HepG2 (cell line): ENCODE data around the gene YIPF2. TPM values are rescaled to one million over a fixed set of nuclear protein-coding genes. Genes with fewer than 3 reads are reported as not detected.

Experiments used
- ATM ChIP-seq: fragments of 450-650 bp; IDR thresholded peaks from 2 replicates; pipeline ENCODE4 v1.7.1; 2017; ENCODE audit warnings: mild to moderate bottlenecking, borderline replicate concordance
- KMT2A ChIP-seq: sonication (generic); formaldehyde crosslinking; IDR thresholded peaks from 2 replicates; pipeline ENCODE4 v1.4.0; 2020; ENCODE audit warnings: missing genetic modification reagents
- RBAK ChIP-seq: sonication (generic); formaldehyde crosslinking; IDR thresholded peaks from 2 replicates; pipeline ENCODE4 v1.5.1; 2020; ENCODE audit warnings: mild to moderate bottlenecking, missing genetic modification reagents
- RFXANK ChIP-seq: IDR thresholded peaks from 2 replicates; pipeline ENCODE4 v1.6.1; 2016
- SOX13 ChIP-seq, 3 experiments: fragments of 450-650 bp in 1 of 3; sonication (generic) in 1 of 3; formaldehyde crosslinking in 1 of 3; IDR thresholded peaks in 2 of 3; conservative IDR thresholded peaks in 1 of 3; 2 replicates each; pipeline versions ENCODE4 v1.5.0 to v1.6.1; 2016 to 2020; ENCODE audit warnings: antibody characterized with exemption in 1 of 3, mild to moderate bottlenecking in 1 of 3, missing compliant biosample characterization in 1 of 3, missing genetic modification reagents in 1 of 3, moderate library complexity in 1 of 3
- SPEN ChIP-seq: sonication (generic); formaldehyde crosslinking; IDR thresholded peaks from 2 replicates; pipeline ENCODE4 v1.5.1; 2020; ENCODE audit warnings: low read depth, mild to moderate bottlenecking, missing genetic modification reagents
- ZNF326 ChIP-seq: sonication (generic); formaldehyde crosslinking; IDR thresholded peaks from 2 replicates; pipeline ENCODE4 v1.4.0; 2020; ENCODE audit warnings: missing genetic modification reagents, borderline replicate concordance
- ZNF329 ChIP-seq: sonication (generic); formaldehyde crosslinking; IDR thresholded peaks from 2 replicates; pipeline ENCODE4 v1.9.0; 2021; ENCODE audit warnings: low read depth, mild to moderate bottlenecking, missing genetic modification reagents
- ZNF331 ChIP-seq: sonication (generic); formaldehyde crosslinking; IDR thresholded peaks from 2 replicates; pipeline ENCODE4 v1.4.0; 2020; ENCODE audit warnings: missing genetic modification reagents
- ZNF484 ChIP-seq: sonication (generic); formaldehyde crosslinking; IDR thresholded peaks from 2 replicates; pipeline ENCODE4 v1.5.1; 2020; ENCODE audit warnings: mild to moderate bottlenecking, low read depth, missing genetic modification reagents, borderline replicate concordance
- ZNF547 ChIP-seq: sonication (generic); formaldehyde crosslinking; IDR thresholded peaks from 2 replicates; pipeline ENCODE4 v1.5.1; 2020; ENCODE audit warnings: mild to moderate bottlenecking, missing genetic modification reagents
- ZNF75D ChIP-seq: sonication (generic); formaldehyde crosslinking; IDR thresholded peaks from 2 replicates; pipeline ENCODE4 v1.8.1; 2023; ENCODE audit warnings: missing genetic modification reagents, mild to moderate bottlenecking, borderline replicate concordance
- polyA plus RNA-seq, 8 experiments: library from polyadenylated mRNA; depleted of rRNA in 3 of 8; stranded (reverse) in 7 of 8; unstranded in 1 of 8; fragments of >200 nt; fragmentation: Illumina TruSeq in 4 of 8; extraction: Trizol in 4 of 8; gene quantifications; 2 replicates each; pipeline versions ENCODE4 v1.2.1 to v1.2.3, GENCODE V29; 2011 to 2016; ENCODE audit warnings: low read depth in 4 of 8, missing spikeins in 1 of 8, mixed read lengths in 1 of 8; ENCODE audit not compliant: insufficient read depth in 1 of 8
- total RNA-seq, 5 experiments: library from RNA; depleted of rRNA; stranded (reverse); fragments of >200 nt; fragmentation: Illumina TruSeq; extraction: Trizol; gene quantifications; 2 replicates each; pipeline ENCODE4 v1.2.3, GENCODE V29; 2016; ENCODE audit warnings: low read depth in 1 of 5
- TF ChIP-seq, protein P1 (sequence below), 2 experiments: sonication (generic) in 1 of 2; formaldehyde crosslinking in 1 of 2; IDR thresholded peaks; 2 replicates each; pipeline versions ENCODE4 v1.6.1 to v1.9.0; 2014 to 2022; ENCODE audit warnings: antibody characterized with exemption in 1 of 2, borderline replicate concordance in 1 of 2, inconsistent platforms in 1 of 2, low read depth in 1 of 2, missing genetic modification reagents in 1 of 2
- TF ChIP-seq, protein P2 (sequence below): sonication (generic); formaldehyde crosslinking; IDR thresholded peaks from 2 replicates; pipeline ENCODE4 v1.8.1; 2023; ENCODE audit warnings: missing genetic modification reagents, mild to moderate bottlenecking, borderline replicate concordance
- TF ChIP-seq, protein P3 (sequence below): sonication (generic); IDR thresholded peaks from 2 replicates; pipeline ENCODE4 v1.6.1; 2016; ENCODE audit warnings: low read depth, borderline replicate concordance
- TF ChIP-seq, protein P4 (sequence below): sonication (generic); formaldehyde crosslinking; IDR thresholded peaks from 2 replicates; pipeline ENCODE4 v1.4.0; 2020; ENCODE audit warnings: mild to moderate bottlenecking, missing genetic modification reagents, borderline replicate concordance

Gene YIPF2
- total and polyA plus RNA-seq, 2 of the 13 experiments (the other 11 are each of a cell fraction or from before 2014, with no cell fraction given): 37.3 to 53.2 TPM

DNA sequence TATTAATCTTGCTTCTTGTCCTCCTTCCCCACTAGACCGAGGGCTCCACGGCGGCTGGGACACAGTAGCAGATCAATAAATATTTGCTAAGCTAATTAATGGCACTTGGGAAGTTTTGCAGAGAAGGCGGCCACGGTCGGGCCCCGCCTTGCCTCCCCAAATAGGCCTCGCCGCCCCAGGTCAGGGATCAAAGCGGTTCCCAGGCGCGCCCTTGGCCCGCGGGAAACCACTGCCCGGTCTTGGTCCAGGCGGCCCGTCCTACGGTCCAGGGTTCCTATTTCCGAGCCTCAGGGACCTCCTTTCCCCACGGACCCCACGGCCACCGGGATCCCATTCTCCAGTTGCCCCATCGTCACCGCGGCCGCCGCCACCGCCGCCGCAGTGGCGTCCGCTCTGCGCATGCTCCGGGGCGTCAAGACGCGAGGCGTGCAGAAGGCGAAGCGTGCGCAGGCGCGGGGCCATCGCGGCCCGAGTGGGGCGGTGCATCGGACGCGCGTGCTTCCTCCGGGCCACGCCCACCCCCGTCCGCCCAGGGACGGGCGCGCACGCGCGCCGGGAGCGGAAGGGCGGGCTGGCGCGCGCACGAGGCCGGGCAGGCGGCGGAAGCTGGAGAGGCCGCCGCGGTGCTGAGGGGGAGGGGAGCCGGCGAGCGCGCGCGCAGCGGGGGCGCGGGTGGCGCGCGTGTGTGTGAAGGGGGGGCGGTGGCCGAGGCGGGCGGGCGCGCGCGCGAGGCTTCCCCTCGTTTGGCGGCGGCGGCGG is 32.1 kb upstream of the YIPF2 start, which contains the start of gene SMARCA4 (continued):
- TF ChIP-seq, protein P1, sequence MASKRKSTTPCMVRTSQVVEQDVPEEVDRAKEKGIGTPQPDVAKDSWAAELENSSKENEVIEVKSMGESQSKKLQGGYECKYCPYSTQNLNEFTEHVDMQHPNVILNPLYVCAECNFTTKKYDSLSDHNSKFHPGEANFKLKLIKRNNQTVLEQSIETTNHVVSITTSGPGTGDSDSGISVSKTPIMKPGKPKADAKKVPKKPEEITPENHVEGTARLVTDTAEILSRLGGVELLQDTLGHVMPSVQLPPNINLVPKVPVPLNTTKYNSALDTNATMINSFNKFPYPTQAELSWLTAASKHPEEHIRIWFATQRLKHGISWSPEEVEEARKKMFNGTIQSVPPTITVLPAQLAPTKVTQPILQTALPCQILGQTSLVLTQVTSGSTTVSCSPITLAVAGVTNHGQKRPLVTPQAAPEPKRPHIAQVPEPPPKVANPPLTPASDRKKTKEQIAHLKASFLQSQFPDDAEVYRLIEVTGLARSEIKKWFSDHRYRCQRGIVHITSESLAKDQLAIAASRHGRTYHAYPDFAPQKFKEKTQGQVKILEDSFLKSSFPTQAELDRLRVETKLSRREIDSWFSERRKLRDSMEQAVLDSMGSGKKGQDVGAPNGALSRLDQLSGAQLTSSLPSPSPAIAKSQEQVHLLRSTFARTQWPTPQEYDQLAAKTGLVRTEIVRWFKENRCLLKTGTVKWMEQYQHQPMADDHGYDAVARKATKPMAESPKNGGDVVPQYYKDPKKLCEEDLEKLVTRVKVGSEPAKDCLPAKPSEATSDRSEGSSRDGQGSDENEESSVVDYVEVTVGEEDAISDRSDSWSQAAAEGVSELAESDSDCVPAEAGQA (IDR thresholded peaks at IDR 0.05; ENCODE audit: low read depth): no peak
- TF ChIP-seq, protein P1 (CRISPR knock-in tag; IDR thresholded peaks at IDR 0.05; ENCODE audit: borderline replicate concordance): no peak
- no peak for TF ChIP-seq RFXANK
- TF ChIP-seq SOX13 (IDR thresholded peaks at IDR 0.05): no peak
- no peak for TF ChIP-seq SOX13 (CRISPR knock-in tag; conservative IDR thresholded peaks at IDR 0.05 in 1 of 2, IDR thresholded peaks at IDR 0.05 in 1 of 2)
- TF ChIP-seq, protein P2, sequence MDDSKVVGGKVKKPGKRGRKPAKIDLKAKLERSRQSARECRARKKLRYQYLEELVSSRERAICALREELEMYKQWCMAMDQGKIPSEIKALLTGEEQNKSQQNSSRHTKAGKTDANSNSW (CRISPR knock-in tag): no peak
- no peak for TF ChIP-seq RBAK (CRISPR knock-in tag)
- no peak for TF ChIP-seq ZNF329
- no peak for TF ChIP-seq ZNF75D (CRISPR knock-in tag)
- TF ChIP-seq, protein P3, sequence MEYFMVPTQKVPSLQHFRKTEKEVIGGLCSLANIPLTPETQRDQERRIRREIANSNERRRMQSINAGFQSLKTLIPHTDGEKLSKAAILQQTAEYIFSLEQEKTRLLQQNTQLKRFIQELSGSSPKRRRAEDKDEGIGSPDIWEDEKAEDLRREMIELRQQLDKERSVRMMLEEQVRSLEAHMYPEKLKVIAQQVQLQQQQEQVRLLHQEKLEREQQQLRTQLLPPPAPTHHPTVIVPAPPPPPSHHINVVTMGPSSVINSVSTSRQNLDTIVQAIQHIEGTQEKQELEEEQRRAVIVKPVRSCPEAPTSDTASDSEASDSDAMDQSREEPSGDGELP: no peak
- no peak for TF ChIP-seq ATM
- no peak for TF ChIP-seq ZNF326 (CRISPR knock-in tag)
- no peak for TF ChIP-seq ZNF484
- peak; percentile 72 for TF ChIP-seq KMT2A (CRISPR knock-in tag)
- peak; percentile 64 for TF ChIP-seq ZNF331 (CRISPR knock-in tag)
- TF ChIP-seq, protein P4, sequence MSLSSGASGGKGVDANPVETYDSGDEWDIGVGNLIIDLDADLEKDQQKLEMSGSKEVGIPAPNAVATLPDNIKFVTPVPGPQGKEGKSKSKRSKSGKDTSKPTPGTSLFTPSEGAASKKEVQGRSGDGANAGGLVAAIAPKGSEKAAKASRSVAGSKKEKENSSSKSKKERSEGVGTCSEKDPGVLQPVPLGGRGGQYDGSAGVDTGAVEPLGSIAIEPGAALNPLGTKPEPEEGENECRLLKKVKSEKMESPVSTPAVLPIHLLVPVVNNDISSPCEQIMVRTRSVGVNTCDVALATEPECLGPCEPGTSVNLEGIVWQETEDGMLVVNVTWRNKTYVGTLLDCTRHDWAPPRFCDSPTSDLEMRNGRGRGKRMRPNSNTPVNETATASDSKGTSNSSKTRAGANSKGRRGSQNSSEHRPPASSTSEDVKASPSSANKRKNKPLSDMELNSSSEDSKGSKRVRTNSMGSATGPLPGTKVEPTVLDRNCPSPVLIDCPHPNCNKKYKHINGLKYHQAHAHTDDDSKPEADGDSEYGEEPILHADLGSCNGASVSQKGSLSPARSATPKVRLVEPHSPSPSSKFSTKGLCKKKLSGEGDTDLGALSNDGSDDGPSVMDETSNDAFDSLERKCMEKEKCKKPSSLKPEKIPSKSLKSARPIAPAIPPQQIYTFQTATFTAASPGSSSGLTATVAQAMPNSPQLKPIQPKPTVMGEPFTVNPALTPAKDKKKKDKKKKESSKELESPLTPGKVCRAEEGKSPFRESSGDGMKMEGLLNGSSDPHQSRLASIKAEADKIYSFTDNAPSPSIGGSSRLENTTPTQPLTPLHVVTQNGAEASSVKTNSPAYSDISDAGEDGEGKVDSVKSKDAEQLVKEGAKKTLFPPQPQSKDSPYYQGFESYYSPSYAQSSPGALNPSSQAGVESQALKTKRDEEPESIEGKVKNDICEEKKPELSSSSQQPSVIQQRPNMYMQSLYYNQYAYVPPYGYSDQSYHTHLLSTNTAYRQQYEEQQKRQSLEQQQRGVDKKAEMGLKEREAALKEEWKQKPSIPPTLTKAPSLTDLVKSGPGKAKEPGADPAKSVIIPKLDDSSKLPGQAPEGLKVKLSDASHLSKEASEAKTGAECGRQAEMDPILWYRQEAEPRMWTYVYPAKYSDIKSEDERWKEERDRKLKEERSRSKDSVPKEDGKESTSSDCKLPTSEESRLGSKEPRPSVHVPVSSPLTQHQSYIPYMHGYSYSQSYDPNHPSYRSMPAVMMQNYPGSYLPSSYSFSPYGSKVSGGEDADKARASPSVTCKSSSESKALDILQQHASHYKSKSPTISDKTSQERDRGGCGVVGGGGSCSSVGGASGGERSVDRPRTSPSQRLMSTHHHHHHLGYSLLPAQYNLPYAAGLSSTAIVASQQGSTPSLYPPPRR (CRISPR knock-in tag): 0 out of 2 replicates have a peak, but pooled peaks have one; percentile 58
- peak; percentile 96 for TF ChIP-seq ZNF547 (CRISPR knock-in tag)
- peak; percentile 86; the same call in 1 of the 2 replicates for TF ChIP-seq SPEN
